GF-D8 (cell line): Measurements from ENCODE around the gene PLEKHH1.

Experiments
- DNase-seq: peaks from one replicate; lab custom pipeline; 2025; lab: John Stamatoyannopoulos, UW

The PLEKHH1 gene

GRCh38 chr14:67510836-67511235 lies 22.3 kb upstream of the PLEKHH1 start:
- no peak for DNase-seq

GRCh38 chr14:67512463-67513310 lies 20.4 kb upstream of the PLEKHH1 start:
- DNase-seq: no peak

GRCh38 chr14:67513631-67514108 lies 19.4 kb upstream of the PLEKHH1 start:
- no peak for DNase-seq

GRCh38 chr14:67514203-67514607 lies 18.9 kb upstream of the PLEKHH1 start:
- DNase-seq: no peak

- no peak for DNase-seq
These were observed 18.3 kb upstream of the PLEKHH1 start for GRCh38 chr14:67514650-67515385.

- DNase-seq: no peak
These were observed 17.6 kb upstream of the PLEKHH1 start for GRCh38 chr14:67515386-67516079.

GRCh38 chr14:67516676-67517075 lies 16.4 kb upstream of the PLEKHH1 start:
- no peak for DNase-seq

- DNase-seq: no peak
These were observed 16.0 kb upstream of the PLEKHH1 start for GRCh38 chr14:67517083-67517482.

- DNase-seq: no peak
These were observed 13.7 kb upstream of the PLEKHH1 start for GRCh38 chr14:67519406-67519805.

GRCh38 chr14:67520482-67520881 lies 12.6 kb upstream of the PLEKHH1 start:
- DNase-seq: no peak

- no peak for DNase-seq
These were observed 10.8 kb upstream of the PLEKHH1 start for GRCh38 chr14:67522270-67522669.

- DNase-seq: no peak
These were observed 9.1 kb upstream of the PLEKHH1 start for GRCh38 chr14:67523764-67524633.

- DNase-seq: no peak
These were observed 8.5 kb upstream of the PLEKHH1 start for GRCh38 chr14:67524634-67524963.

- no peak for DNase-seq
These were observed 7.7 kb upstream of the PLEKHH1 start for GRCh38 chr14:67525389-67525788.

- no peak for DNase-seq
These were observed 6.9 kb upstream of the PLEKHH1 start for GRCh38 chr14:67526181-67526580.

GRCh38 chr14:67526676-67527459 lies 6.2 kb upstream of the PLEKHH1 start:
- DNase-seq: no peak

GRCh38 chr14:67527756-67528155 lies 5.3 kb upstream of the PLEKHH1 start:
- DNase-seq: no peak

- no peak for DNase-seq
These were observed 4.8 kb upstream of the PLEKHH1 start for GRCh38 chr14:67528276-67528675.

GRCh38 chr14:67529947-67530935 lies 2.8 kb upstream of the PLEKHH1 start:
- no peak for DNase-seq

GRCh38 chr14:67532606-67532997 lies 488 bp upstream of the PLEKHH1 start:
- no peak for DNase-seq
